ENCODE results near the gene GLT8D1.
A peak's percentile ranks its signal among the peaks of the same experiment; 100 is the strongest.
"Not testable (repeated sequence)": the region's sequence is repeated elsewhere in the genome, so short reads cannot be mapped to it uniquely, and the experiment has no call there.

GLT8D1 gene, protein sequence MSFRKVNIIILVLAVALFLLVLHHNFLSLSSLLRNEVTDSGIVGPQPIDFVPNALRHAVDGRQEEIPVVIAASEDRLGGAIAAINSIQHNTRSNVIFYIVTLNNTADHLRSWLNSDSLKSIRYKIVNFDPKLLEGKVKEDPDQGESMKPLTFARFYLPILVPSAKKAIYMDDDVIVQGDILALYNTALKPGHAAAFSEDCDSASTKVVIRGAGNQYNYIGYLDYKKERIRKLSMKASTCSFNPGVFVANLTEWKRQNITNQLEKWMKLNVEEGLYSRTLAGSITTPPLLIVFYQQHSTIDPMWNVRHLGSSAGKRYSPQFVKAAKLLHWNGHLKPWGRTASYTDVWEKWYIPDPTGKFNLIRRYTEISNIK

DNA sequence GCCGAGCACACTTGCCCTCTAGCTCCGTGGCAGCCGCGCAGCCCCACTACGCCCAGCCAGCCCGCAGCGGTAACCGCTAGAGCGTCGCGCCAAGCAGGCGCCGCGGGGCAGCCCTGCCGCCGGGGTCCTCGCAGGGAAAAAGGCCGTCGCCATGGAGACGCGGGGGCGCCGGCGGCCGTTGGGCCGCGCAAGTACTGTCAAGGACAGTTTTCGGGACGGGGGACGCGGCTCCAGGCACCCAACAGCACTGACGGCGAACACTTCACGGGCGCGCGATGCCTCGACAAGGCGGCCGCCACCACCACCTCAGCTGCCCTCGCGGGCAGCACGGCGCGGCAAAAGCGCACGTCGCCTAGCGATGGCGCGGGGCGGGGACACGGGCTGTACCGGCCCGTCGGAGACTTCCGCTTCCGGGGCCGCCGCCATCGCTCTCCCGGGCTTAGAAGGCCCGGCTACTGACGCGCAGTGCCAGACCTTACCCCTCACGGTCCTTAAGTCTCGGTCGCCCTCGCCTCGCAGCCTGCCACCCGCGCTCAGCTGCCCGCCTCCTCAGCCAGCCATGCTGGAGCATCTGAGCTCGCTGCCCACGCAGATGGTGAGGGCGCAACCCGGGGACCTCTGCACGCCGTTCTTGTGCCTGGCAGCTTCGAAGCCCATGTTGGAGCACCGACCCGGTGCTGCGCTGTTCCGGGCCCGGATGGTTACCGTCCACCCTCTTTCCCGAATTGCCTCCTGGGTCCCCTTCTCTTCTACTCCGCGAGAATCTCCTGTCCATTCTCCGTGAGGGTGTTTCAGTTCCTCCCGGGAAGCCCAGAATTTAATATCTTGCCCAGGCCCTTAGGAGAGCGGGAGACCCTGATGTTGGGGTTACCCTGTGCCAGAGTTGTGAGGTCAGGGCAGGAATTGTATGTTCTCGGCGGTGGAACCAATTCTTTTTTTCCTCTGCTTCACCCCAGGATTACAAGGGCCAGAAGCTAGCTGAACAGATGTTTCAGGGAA lies at the start of gene GLT8D1, which contains the start of gene SPCS1:
Gene GLT8D1 (minus strand): TSS at position 104 of the 999 bp plus-strand sequence. CDS start 5,331 bp downstream, outside the sequence.
Gene SPCS1 (plus strand): TSS at position 419 of the 999 bp plus-strand sequence. CDS start 141 bp downstream, at position 560.
- peak; percentile 65 for DNase-seq

DNA sequence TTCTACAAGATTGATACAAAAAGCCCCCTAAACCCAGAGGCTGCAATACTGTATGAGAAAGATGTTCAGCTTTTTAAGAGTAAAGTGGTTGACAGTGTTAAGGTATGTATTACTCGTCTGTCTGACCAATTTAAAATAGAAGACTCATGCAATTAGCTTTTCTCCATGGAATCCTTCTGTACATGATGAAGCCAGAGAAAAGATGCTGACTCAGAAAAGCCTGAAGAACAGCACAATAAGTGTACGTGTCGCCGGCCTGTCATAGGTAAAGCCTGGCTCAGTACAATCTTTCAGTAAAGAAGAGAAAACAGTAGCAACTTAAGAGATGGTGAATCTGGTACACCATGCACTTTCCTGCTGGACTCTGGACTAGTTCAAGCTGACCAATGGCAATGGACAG lies 48.8 kb upstream of the GLT8D1 start:
- DNase-seq: no peak

DNA sequence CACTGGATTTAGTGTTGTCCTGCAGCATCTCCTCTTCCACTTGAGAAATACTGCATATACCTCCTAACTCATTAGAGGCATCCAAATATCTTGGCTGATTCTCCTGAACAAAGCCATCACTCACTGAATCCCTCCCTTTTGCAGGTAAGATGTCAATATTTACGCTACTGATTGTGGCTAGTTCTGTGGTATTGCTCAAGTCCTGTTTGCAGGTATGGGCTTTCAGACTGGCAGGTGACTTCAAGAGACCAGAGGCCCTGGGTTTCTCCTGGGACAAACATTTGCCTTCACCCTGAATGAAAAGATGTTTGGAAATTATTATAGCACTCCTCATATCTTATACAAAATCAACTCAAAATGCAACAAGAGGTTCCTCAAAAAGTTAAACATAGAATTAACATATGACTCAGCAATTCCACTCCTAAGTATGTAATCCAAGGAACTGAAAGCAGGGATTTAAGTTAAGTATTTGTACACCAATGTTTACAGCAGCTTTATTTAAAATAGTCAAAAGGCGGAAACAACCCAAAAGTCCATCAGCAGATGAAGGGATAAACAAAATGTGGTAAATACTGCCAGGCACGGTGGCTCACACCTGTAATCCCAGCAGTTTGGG lies 46.6 kb upstream of the GLT8D1 start:
- no peak for DNase-seq

DNA sequence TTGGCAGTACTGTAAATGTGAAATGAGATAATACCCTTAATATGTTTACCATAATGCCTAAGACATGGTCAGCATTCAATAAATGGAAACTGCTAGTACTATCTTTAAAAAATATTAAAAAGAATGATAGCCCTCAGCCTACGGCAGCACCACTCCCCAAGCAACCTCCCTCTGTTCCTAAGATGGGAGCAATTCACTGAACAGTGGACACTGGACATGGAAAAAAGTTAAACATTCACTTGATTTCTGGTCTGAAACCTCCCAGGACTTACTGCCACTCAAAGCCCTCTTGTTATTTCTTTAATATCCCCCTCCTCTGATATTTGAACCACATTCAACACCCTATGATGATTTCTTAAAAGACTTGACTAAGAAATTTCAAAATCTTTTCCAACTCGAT lies 38.1 kb upstream of the GLT8D1 start:
- no peak for DNase-seq

DNA sequence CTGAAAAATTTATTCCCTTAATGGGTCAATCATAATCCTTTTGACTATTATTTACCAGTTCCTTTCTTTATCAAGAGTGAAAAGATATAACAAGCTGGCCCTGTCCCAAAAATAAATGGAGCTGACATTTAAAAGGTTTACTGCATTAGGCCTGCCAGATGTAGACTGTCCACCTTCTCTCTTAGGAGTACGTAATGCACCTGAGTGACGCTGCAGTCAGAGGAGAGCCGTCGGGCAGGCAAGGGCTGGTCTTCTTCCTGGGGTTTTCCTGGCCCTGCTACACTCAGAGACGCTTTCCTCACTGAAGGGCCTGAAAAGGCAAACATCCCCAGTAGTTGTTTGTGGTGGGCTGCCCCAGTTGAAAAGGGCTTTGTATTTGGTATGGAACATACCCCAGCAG lies 37.6 kb upstream of the GLT8D1 start:
- no peak for DNase-seq

DNA sequence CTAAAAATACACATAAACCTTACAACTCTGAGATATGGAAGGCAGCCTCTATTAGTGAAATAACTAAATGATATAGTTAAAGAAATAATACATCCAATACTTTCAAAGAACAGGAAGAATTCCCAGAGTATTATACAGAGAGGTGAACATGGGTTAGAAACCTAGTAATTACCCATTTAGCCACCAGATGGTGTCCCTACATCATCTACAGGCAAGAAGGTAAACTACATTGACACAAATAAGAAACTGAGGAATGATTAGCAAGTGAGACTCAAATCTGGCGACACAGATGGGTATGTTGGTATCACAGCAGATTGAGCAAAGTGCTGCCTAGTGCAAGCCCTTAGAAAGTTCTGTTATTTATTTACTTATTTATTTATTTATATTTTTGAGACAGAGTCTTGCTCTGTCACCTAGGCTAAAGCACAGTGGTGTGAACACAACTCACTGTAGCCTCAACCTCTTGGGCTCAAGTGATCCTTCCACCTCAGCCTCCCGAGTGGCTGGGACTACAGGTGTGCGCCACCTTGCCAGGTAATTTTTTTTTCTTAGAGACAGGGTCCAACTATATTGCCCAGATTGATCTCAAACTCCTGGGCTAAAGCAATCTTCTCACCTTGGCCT lies 36.9 kb upstream of the GLT8D1 start:
- no peak for DNase-seq

DNA sequence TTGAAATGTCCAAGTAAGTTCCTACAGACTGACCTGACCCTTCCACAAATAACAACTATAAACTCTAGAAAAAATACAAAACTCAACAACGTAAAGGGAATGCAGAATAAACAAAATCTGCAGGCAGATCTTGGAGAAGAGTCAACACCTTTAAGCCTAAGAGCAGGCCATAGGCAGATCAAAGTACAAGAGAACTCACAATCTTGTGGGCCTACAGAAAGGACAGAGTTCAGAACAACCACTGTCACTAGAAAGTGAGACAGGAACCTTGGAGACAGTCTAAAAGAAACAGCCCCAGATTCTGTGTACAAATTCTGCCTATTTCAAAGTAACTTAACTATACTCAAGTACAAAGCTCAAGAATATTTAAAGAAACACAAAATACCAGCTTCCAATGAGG lies 34.1 kb upstream of the GLT8D1 start:
- no peak for DNase-seq

DNA sequence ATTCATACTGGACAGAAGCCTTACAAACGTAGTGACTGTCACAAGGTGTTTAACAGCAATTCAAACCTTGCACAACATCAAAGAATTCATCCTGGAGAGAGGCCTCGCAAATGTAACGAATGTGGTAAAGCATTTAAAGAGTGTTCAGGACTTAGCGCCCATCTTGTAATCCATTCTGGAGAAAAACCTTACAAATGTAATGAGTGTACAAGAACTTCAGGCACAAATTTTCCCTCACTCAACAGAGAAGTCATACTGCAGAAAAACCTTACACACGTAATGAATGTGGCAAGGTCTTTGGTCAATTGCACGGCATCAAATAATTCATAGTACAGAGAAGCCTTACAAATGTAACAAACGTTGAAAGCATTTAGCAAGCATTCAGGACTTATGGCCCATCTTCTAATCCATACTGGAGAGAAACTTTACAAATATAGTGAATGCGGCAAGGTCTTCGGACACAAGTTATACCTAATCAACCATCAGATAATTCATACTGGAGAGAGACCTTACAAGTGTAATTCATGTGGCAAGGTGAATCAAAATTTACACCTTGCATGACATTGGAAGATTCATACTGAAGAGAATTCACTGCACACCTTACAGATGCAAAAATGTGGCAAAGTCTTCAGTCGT lies 27.8 kb upstream of the GLT8D1 start:
- no peak for DNase-seq

DNA sequence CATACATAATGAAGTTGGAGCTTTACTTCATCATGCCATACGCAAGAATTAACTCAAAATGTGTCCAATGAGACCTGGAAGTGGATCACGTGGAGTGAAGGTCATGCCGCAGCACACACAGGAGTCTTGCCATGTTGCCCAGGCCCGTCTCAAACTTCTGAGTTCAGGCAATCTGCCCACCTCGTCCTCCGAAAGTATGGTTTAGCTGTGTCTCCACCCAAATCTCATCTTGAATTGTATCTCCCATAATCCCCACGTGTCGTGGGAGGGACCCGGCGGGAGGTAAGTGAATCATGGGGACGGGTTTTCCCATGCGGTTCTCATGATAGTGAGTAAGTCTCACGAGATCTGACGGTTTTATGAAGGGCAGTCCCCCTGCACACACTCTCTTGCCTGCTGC lies 26.0 kb upstream of the GLT8D1 start:
- DNase-seq: no peak

DNA sequence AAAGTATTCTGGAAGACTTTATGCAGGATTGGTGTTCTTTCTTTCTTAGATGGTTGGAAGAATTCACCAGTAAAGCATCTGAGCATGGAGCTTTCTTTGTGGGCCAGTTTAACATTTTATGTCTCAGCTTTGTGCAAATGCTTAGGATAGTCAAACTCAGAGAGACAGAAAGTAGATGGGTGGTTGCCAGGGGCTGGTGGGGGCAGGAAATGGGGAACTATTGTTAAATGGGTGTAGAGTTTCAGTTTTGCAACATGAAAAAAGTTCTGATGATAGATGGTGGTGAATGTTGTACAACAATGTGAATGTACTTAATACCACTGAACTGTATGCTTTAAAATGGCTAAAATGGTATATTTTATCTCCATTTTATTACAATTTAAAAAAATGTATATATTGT lies 25.1 kb upstream of the GLT8D1 start:
- DNase-seq: no peak

DNA sequence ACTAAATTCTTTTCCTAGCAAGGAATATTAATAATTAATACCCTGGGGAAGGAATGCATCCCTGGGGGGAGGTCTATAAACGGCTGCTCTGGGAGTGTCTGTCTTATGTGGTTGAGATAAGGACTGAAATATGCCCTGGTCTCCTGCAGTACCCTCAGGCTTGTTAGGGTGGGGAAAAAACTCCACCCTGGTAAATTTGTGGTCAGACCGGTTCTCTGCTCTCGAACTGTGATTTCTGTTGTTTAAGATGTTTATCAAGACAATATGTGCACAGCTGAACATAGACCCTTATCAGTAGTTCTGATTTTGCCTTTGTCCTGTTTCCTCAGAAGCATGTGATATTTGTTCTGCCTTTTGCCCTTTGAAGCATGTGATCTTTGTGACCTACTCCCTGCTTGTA lies 23.2 kb upstream of the GLT8D1 start:
- DNase-seq: not testable (repeated sequence)

DNA sequence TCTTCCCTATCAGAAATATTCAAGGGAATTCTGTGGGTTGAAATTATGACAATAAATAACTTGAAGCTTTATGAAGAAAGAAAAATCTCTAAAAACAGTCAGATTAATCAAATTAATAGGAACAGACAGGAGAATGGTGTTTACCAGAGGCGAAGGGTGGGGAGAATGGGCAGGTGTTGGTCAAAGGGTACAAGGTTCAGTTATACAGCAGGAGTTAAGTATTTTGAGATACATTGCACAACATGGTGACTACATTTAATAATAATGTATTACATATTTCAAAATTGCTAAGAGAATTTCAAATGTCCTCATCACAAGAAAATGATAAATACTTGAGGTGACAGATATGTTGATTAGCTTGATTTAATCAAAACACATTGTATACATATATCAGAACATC lies 18.9 kb upstream of the GLT8D1 start:
- no peak for DNase-seq

DNA sequence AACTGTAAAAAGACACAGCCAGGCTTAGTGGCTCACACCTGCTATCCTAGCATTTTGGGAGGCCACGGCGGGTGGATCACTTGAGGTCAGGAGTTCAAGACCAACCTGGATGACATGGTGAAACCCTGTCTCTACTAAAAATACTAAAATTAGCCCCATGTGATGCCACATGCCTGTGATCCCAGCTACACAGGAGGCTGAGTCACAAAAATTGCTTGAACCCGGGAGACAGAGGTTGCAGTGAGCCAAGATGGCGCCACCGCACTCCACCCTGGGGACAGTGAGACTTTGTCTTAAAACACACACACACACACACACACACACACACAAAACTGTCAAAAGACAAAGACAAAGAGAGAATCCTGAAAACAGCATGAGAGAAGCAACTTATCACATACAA lies 18.3 kb upstream of the GLT8D1 start:
- no peak for DNase-seq

DNA sequence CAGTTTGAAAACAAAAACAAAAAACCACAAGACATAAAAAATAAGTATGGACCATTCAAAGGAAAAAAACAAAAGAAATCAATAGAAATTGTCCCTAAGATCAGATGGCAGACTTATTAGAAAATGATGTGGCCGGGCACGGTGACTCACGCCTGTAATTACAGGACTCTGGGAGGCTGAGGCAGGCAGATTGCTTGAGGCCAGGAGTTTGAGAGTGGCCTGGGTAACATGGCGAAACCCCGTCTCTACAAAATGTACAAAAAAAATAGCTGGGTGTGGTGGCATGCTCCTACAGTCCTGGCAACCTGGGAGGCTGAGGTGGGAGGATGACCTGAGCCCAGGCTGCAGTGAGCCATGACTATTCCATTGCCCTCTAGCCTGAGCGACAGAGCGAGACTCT lies 16.9 kb upstream of the GLT8D1 start:
- no peak for DNase-seq

DNA sequence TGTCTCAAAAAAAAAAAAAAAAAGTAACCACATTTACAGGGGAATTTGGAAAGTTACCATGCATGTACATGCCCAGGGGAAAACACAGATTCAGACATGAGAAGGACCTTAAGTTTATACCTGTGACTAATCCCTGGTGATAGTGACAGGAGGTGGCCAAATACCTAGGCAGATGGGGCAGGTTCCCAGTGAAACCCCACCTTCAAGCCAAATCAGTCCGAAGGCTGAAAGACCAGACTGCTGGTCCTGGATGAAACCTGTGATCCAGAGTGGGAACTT lies 16.1 kb upstream of the GLT8D1 start:
- no peak for DNase-seq

DNA sequence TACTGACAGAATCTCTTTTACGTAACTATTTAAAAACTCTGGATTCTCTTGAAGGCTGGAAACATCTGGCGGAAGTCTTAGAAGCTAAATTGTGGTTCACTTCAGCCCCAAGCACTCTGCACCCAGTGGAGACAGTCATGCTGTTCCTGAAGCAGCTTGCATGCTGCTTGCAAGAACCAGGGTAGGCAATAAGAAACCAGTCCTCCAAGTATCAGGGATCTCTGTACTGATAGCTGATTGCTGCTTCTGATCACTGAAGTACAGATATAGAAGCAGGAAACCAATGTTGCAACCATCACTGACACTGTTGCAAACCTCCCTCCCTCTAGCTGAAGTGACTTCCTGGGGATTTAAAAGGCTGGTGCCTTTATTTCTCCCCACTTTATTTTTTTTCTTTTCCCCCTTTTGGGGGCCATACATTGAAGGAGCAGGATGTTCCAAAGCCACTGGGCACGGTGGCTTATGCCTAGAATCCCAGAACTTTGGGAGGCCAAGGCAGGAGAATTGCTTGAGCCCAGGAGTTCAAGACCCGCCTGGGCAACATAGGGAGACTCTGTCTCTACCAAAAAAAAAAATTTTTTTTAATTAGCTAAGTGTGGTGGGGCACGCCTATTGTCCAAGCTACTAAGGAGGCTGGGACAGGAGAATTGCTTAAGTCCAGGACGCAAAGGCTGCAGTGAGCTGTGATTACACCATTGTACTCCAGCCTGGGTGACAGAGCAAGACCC lies 15.6 kb upstream of the GLT8D1 start:
- DNase-seq: no peak

DNA sequence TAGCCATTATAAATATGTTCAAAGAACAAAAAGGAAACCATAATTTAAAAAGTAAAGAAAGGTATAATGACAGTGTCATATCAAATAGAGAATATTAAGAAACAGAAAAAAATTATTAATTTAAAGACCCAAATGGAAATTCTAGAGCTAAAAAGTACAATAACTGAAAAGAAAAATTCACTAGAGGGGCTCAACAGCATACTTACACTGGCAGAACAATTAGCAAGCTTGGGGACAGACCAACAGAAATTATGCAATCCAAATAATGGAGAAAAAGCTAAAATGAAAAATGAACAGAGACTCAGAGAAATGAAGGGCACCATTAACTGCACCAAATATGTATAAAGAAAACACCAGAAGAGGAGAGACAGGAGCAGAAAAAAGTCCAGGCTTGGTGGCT lies 14.0 kb upstream of the GLT8D1 start:
- no peak for DNase-seq

DNA sequence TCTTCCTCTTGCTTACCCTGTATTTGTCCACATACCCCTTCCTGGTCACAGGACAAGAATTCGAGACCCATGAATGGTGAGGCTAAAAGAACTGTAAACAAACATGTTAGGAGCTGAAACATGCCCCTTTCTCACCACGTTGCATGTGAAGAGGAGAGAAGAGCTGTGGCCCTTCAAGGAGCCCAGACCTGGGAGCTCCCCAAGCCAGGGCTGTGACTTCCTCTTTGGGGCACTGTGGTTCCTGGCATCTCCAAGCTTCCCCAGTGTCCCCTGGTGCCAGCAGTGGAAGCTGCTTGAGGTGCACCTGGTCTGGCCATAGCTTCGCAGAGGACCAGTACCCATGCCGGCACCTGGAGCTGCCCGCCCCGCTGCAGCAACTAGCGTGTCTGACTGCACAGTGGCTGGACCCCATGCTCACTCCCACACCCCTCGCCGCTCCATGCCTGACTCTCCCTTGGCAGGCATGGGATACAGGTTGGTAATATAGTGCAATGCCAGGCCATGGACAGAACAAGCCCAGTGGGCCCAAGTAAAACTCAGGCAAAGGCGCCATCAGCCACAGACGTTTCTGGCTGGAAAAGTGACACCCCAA lies 10.2 kb upstream of the GLT8D1 start:
- DNase-seq: no peak

DNA sequence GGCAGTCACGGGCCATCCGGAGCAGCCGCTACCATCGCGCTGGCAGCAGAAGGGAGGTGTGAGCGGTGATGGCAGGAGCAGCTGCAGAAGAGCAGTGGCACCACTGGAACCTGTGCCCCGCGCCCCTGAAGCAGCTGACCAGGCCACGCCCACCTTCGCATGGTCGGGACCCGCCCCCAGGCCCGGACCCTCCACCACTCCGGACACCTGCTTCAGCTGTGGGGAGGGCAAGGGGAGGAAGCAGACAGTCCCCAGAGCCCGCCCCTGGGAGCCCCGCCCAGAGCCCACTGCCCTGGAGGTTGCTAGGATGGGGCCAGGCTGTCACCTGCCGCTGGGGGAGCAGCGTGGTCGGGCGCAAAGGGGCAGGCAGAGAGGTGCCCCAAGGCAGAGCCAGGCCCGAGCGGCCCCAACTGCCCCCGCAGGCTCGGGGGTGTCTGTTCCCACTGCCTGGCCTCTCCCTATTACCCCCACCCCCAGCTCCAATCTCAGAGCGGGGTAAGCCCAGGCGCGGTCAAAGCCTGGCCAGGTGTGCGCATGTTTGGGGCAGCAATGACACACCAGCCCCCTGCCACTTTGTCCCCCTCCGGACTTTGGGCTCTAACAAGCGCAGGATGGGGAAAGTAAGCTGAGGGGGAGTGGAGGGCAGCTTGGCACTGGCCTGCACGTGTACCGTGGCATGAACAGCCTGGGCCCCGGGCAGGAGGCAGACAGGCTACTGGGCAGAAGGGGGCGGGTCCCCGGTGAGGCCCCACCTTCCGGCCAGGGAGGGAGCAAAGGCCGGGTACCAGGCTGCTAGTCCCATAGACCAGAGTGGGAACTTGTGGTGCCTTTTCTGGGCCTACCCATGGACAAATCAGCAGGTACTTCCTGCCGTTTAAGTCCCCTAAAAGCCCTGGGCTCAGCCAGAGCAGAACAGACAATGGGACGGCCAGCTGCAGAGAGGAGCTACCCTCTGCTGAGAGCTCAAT lies 9.0 kb upstream of the GLT8D1 start:
- DNase-seq: no peak
